GM12878 (cell line): Measurements from ENCODE around the gene ZNF57. TPM values are rescaled to one million over a fixed set of nuclear protein-coding genes. Genes with fewer than 3 reads are reported as not detected.
A peak's percentile ranks its signal among the peaks of the same experiment; 100 is the strongest.

Experiments
- ATAC-seq: fragments of 200-7000 bp; cut with Tn5 transposase; 3 replicates; pipeline ENCODE4 v1.9.1; 2020; ENCODE audit warnings: mild to moderate bottlenecking, moderate library complexity
- BruUV-seq: library from RNA; stranded (reverse); fragments of 400-500 nt; replicated peaks from 2 replicates; lab custom pipeline; 2021; lab: Mats Ljungman, UMichigan
- CTCF ChIA-PET: fragments of 300-600 bp; sonication (Branson Sonifier 250); formaldehyde crosslinking; extraction: SDS; loops from one replicate; lab custom pipeline; 2021; ENCODE audit warnings: inconsistent platforms; lab: Yijun Ruan, JAX
- POLR2A ChIA-PET: fragments of 350-600 bp; formaldehyde crosslinking; extraction: SDS; loops from one replicate; lab custom pipeline; 2021; ENCODE audit warnings: inconsistent platforms; lab: Charles Lee
- RAD21 ChIA-PET: fragments of 300-600 bp; sonication (Branson Sonifier 250); formaldehyde crosslinking; loops from one replicate; lab custom pipeline; 2023; ENCODE audit warnings: antibody characterized with exemption; ENCODE audit not compliant: unreplicated experiment; lab: Charles Lee
- SMC1A ChIA-PET: fragments of 300-600 bp; sonication (Branson Sonifier 250); formaldehyde crosslinking; loops from one replicate; lab custom pipeline; 2023; ENCODE audit not compliant: unreplicated experiment, uncharacterized antibody; lab: Charles Lee
- DNase-seq: peaks from one replicate; pipeline ENCODE4 v3.0.0-alpha.2; 2011; ENCODE audit warnings: low read depth, low spot score
- FAIRE-seq: peaks from 3 replicates; lab custom pipeline; 2011; peaks lifted over from hg19 to GRCh38; lab: Jason Lieb, UNC
- H2AFZ ChIP-seq: 2 replicates; pipeline ENCODE4 v1.6.0; 2011; ENCODE audit warnings: low read depth, low read length, control low read depth; ENCODE audit not compliant: control insufficient read depth
- H3K27ac ChIP-seq: 2 replicates; pipeline ENCODE4 v1.5.1; 2011; ENCODE audit warnings: control low read depth; ENCODE audit not compliant: control insufficient read depth, insufficient read depth
- H3K27me3 ChIP-seq, 2 experiments: replicated peaks in 1 of 2; 2 replicates each; pipeline versions ENCODE4 v1.6.0 to v1.6.1; 2011; ENCODE audit warnings: low read length in 1 of 2; ENCODE audit not compliant: control insufficient read depth in 2 of 2, insufficient read depth in 2 of 2
- H3K36me3 ChIP-seq, 2 experiments: 2 replicates each; pipeline ENCODE4 v1.5.1; 2011; ENCODE audit warnings: low read length in 1 of 2; ENCODE audit not compliant: control insufficient read depth in 2 of 2, insufficient read depth in 2 of 2
- H3K4me1 ChIP-seq: 2 replicates; pipeline ENCODE4 v1.6.1; 2011; ENCODE audit warnings: mild to moderate bottlenecking, low read length, moderate library complexity, mixed read lengths; ENCODE audit not compliant: control insufficient read depth, insufficient read depth
- H3K4me2 ChIP-seq: 2 replicates; pipeline ENCODE4 v1.6.0; 2011; ENCODE audit warnings: control low read depth; ENCODE audit not compliant: control insufficient read depth, insufficient read depth
- H3K4me3 ChIP-seq: fragments of 200-600 bp; sonication (generic); 2 replicates; pipeline ENCODE4 v1.5.1; 2016
- H3K79me2 ChIP-seq: 2 replicates; pipeline ENCODE4 v1.6.0; 2011; ENCODE audit warnings: low read length; ENCODE audit not compliant: control insufficient read depth, insufficient read depth
- H3K9ac ChIP-seq: 2 replicates; pipeline ENCODE4 v1.8.0; 2011; ENCODE audit warnings: low read length, control low read depth, mixed read lengths; ENCODE audit not compliant: control insufficient read depth, insufficient read depth
- H3K9me3 ChIP-seq: replicated peaks from 3 replicates; pipeline ENCODE4 v1.5.1; 2011; ENCODE audit warnings: mild to moderate bottlenecking, low read length; ENCODE audit not compliant: control insufficient read depth, insufficient read depth
- H4K20me1 ChIP-seq: 2 replicates; pipeline ENCODE4 v1.6.0; 2011; ENCODE audit not compliant: control insufficient read depth, insufficient read depth
- BCL11A ChIP-seq: IDR thresholded peaks from 2 replicates; pipeline ENCODE4 v1.6.1; 2011; ENCODE audit warnings: low read depth, low read length
- CREM ChIP-seq: IDR thresholded peaks from 2 replicates; pipeline ENCODE4 v1.6.1; 2014; ENCODE audit warnings: antibody characterized with exemption, low read depth
- ETV6 ChIP-seq, 2 experiments: fragments of 450-650 bp in 1 of 2; IDR thresholded peaks in 1 of 2; conservative IDR thresholded peaks in 1 of 2; 2 replicates each; pipeline ENCODE4 v1.6.1; 2014; ENCODE audit warnings: antibody characterized with exemption in 1 of 2, borderline replicate concordance in 1 of 2, low read depth in 1 of 2, mild to moderate bottlenecking in 1 of 2, moderate library complexity in 1 of 2
- IRF4 ChIP-seq: IDR thresholded peaks from 2 replicates; pipeline ENCODE4 v1.6.1; 2011; ENCODE audit warnings: low read depth, low read length
- KLF5 ChIP-seq: fragments of 450-650 bp; IDR thresholded peaks from 2 replicates; pipeline ENCODE4 v1.6.1; 2014; ENCODE audit warnings: mild to moderate bottlenecking; ENCODE audit not compliant: partially characterized antibody
- MTA3 ChIP-seq: IDR thresholded peaks from 2 replicates; pipeline ENCODE4 v1.6.1; 2012; ENCODE audit warnings: low read length, inconsistent platforms, borderline replicate concordance
- NR2C1 ChIP-seq: fragments of 450-650 bp; IDR thresholded peaks from 2 replicates; pipeline ENCODE4 v1.6.1; 2017; ENCODE audit warnings: antibody characterized with exemption, mild to moderate bottlenecking, moderate library complexity
- PAX8 ChIP-seq: fragments of 450-650 bp; IDR thresholded peaks from 2 replicates; pipeline ENCODE4 v1.6.1; 2017; ENCODE audit warnings: mild to moderate bottlenecking, moderate library complexity
- RCOR1 ChIP-seq: conservative IDR thresholded peaks from 2 replicates; pipeline ENCODE4 v1.6.1; 2012; ENCODE audit warnings: low read depth, low read length, improper control_type of control experiment
- SIN3A ChIP-seq: IDR thresholded peaks from 2 replicates; pipeline ENCODE4 v1.6.1; 2012; ENCODE audit warnings: low read depth, low read length, improper control_type of control experiment
- SMAD5 ChIP-seq: IDR thresholded peaks from 2 replicates; pipeline ENCODE4 v1.6.1; 2016; ENCODE audit warnings: antibody characterized with exemption, low read depth
- SMC3 ChIP-seq: IDR thresholded peaks from 2 replicates; pipeline ENCODE4 v1.6.1; 2011; ENCODE audit warnings: low read length, improper control_type of control experiment, borderline replicate concordance
- STAT1 ChIP-seq: fragments of 450-650 bp; conservative IDR thresholded peaks from 2 replicates; pipeline ENCODE4 v1.6.1; 2014; ENCODE audit warnings: antibody characterized with exemption, mild to moderate bottlenecking
- TBL1XR1 ChIP-seq: IDR thresholded peaks from 2 replicates; pipeline ENCODE4 v1.6.1; 2012; ENCODE audit warnings: low read depth, low read length, improper control_type of control experiment
- TCF12 ChIP-seq: IDR thresholded peaks from 2 replicates; pipeline ENCODE4 v1.6.1; 2011; ENCODE audit warnings: low read depth, mild to moderate bottlenecking, low read length
- TCF3 ChIP-seq: IDR thresholded peaks from 2 replicates; pipeline ENCODE4 v1.6.1; 2012; ENCODE audit warnings: low read depth, mild to moderate bottlenecking, low read length, borderline replicate concordance; ENCODE audit not compliant: insufficient read depth
- WGBS: methylation state at CpG from one replicate; pipeline ENCODE4 v1.1.6; 2016; ENCODE audit warnings: low lambda C conversion rate; ENCODE audit not compliant: insufficient replicate concordance, insufficient coverage; ENCODE audit errors: missing lambda C conversion rate; 5-methylcytosine and 5-hydroxymethylcytosine counted together
- in situ Hi-C: fragments of 300-500 bp; cut with MboI; formaldehyde crosslinking; loops from 9 replicates; pipeline ENCODE4 v1.14.3; 2018; ENCODE audit warnings: mixed read lengths
- intact Hi-C: fragments of 100-400 bp; cut with micrococcal nuclease; formaldehyde crosslinking; loops from one replicate; pipeline ENCODE4 v1.14.2; 2022; ENCODE audit not compliant: unreplicated experiment
- polyA plus RNA-seq, 11 experiments: library from polyadenylated mRNA; depleted of rRNA in 4 of 11; unstranded in 6 of 11; stranded (reverse) in 5 of 11; fragments of >200 nt; fragmentation: Nextera tagmentation in 4 of 11; fragmentation: Illumina TruSeq in 1 of 11; extraction: Ambion mirVana in 4 of 11; extraction: Trizol in 1 of 11; gene quantifications; 1 replicate in 1 of 11; 2 replicates in 10 of 11; pipeline versions ENCODE4 v1.2.1 to v1.2.3, GENCODE V29; 2011 to 2016; ENCODE audit warnings: inconsistent platforms in 2 of 11, missing spikeins in 2 of 11, low read depth in 1 of 11
- total RNA-seq, 4 experiments: library from RNA; depleted of rRNA in 3 of 4; stranded (reverse); fragments of >200 nt in 3 of 4; fragmentation: Illumina TruSeq in 1 of 4; extraction: Trizol in 1 of 4; gene quantifications; 2 replicates each; pipeline versions ENCODE4 v1.2.1 to v1.2.3, GENCODE V29; 2013 to 2021
- TF ChIP-seq, protein P1 (sequence below): fragments of 450-650 bp; IDR thresholded peaks from 2 replicates; pipeline ENCODE4 v1.6.1; 2016; ENCODE audit warnings: mild to moderate bottlenecking, moderate library complexity, borderline replicate concordance
- TF ChIP-seq, protein P2 (sequence below): fragments of 450-650 bp; IDR thresholded peaks from 2 replicates; pipeline ENCODE4 v1.6.1; 2016; ENCODE audit warnings: mild to moderate bottlenecking

Gene ZNF57
- total and polyA plus RNA-seq, 10 of the 15 experiments (the other 5 are each of a cell fraction or from before 2014, with no cell fraction given), result 2.7 to 8.9 (median 5.8) TPM

DNA sequence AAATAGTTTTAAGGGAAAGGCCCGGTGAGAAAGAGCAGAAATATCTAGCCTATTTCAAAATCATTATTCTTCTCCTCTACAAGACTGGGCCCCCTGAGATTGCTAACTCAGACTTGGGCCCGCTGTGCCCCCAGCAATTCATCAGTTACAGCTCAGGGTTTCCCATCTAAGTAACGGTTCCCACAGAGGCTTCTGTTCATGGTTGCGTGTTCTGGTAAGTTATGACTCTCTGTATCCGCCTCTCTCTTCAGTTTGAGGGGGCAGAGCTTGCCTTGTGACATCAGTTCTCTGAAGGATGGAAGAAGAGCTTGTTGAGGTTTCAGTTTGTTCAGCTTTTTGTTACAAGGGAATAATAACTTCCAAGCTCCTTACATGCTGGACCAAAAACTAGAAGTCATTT is 11.6 kb downstream of the ZNF57 start (continued):
- TF ChIP-seq, protein P1, sequence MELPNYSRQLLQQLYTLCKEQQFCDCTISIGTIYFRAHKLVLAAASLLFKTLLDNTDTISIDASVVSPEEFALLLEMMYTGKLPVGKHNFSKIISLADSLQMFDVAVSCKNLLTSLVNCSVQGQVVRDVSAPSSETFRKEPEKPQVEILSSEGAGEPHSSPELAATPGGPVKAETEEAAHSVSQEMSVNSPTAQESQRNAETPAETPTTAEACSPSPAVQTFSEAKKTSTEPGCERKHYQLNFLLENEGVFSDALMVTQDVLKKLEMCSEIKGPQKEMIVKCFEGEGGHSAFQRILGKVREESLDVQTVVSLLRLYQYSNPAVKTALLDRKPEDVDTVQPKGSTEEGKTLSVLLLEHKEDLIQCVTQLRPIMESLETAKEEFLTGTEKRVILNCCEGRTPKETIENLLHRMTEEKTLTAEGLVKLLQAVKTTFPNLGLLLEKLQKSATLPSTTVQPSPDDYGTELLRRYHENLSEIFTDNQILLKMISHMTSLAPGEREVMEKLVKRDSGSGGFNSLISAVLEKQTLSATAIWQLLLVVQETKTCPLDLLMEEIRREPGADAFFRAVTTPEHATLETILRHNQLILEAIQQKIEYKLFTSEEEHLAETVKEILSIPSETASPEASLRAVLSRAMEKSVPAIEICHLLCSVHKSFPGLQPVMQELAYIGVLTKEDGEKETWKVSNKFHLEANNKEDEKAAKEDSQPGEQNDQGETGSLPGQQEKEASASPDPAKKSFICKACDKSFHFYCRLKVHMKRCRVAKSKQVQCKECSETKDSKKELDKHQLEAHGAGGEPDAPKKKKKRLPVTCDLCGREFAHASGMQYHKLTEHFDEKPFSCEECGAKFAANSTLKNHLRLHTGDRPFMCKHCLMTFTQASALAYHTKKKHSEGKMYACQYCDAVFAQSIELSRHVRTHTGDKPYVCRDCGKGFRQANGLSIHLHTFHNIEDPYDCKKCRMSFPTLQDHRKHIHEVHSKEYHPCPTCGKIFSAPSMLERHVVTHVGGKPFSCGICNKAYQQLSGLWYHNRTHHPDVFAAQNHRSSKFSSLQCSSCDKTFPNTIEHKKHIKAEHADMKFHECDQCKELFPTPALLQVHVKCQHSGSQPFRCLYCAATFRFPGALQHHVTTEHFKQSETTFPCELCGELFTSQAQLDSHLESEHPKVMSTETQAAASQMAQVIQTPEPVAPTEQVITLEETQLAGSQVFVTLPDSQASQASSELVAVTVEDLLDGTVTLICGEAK, result no peak
- TF ChIP-seq KLF5 (no peak), IRF4 (no peak), TCF3 (no peak), RCOR1 (no peak)

DNA sequence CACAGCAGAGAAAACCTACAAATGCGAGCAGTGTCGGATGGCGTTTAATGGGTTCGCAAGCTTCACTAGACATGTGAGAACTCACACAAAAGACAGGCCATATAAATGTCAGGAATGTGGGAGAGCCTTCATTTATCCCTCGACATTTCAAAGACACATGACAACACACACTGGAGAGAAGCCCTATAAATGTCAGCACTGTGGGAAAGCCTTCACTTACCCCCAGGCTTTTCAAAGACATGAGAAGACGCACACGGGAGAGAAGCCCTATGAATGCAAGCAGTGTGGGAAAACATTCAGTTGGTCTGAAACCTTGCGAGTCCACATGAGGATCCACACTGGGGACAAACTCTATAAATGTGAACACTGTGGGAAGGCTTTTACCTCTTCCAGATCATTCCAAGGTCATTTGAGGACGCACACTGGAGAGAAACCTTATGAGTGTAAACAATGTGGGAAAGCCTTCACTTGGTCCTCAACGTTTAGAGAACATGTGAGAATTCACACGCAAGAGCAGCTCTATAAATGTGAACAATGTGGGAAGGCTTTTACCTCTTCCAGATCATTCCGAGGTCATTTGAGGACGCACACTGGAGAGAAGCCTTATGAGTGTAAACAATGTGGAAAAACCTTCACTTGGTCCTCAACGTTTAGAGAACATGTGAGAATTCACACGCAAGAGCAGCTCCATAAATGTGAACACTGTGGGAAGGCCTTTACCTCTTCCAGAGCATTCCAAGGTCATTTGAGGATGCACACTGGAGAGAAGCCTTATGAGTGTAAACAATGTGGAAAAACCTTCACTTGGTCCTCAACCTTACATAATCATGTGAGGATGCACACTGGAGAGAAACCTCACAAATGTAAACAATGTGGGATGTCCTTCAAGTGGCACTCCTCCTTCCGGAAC is 16.8 kb downstream of the ZNF57 start:
- TSS peak; percentile 58 for BruUV-seq
- Histone ChIP-seq H3K9me3 (peaks cover 36% of the 10 kb centered on the region), H3K9ac (no peak overlapping the region), H3K4me1 (no peaks in the 10 kb centered on the region), H3K79me2 (no peaks in the 10 kb centered on the region), H2AFZ (no peak overlapping the region), H3K27ac (no peak overlapping the region), H4K20me1 (no peaks in the 10 kb centered on the region), H3K4me2 (no peak overlapping the region), H3K36me3 (peaks cover 13 to 27% of the 10 kb centered on the region in 2 experiments), H3K4me3 (no peak overlapping the region), H3K27me3 (no peaks in the 10 kb centered on the region)
- DNase-seq, result no peak
- ATAC-seq, result no peak
- WGBS, result 96% methylated on average over 16 of the region's 16 CpGs
- ChIA-PET RAD21 (no interaction called here), CTCF (no interaction called here), POLR2A (no interaction called here), SMC1A (no interaction called here)
- in situ Hi-C loops (no loop called here), intact Hi-C loops (no loop called here)
- no peak for FAIRE-seq
- TF ChIP-seq SMAD5 (no peak), SMC3 (no peak), CREM (no peak), PAX8 (no peak), SIN3A (no peak), BCL11A (no peak), STAT1 (no peak), NR2C1 (no peak), TCF12 (no peak), ETV6 (conservative IDR thresholded peaks at IDR 0.05 in 1 of 2, IDR thresholded peaks at IDR 0.05 in 1 of 2; ENCODE audit: borderline replicate concordance in 1 of 2, low read depth in 1 of 2) (no peak), MTA3 (no peak), TBL1XR1 (no peak)
- TF ChIP-seq, protein P2, sequence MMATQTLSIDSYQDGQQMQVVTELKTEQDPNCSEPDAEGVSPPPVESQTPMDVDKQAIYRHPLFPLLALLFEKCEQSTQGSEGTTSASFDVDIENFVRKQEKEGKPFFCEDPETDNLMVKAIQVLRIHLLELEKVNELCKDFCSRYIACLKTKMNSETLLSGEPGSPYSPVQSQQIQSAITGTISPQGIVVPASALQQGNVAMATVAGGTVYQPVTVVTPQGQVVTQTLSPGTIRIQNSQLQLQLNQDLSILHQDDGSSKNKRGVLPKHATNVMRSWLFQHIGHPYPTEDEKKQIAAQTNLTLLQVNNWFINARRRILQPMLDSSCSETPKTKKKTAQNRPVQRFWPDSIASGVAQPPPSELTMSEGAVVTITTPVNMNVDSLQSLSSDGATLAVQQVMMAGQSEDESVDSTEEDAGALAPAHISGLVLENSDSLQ, result no peak
